Neural crest cell (in vitro differentiated cells): Measurements from ENCODE around the gene EVX2. TPM values are rescaled to one million over a fixed set of nuclear protein-coding genes. Genes with fewer than 3 reads are reported as not detected.

Source experiments
- DNase-seq: peaks from one replicate; pipeline ENCODE4 v3.0.0; 2021; ENCODE audit warnings: low read depth, mixed read lengths, low spot score
- H3K27ac Mint-ChIP-seq: one replicate; pipeline ENCODE4 v1.8.0; 2021; ENCODE audit warnings: mild to moderate bottlenecking, mixed read lengths; ENCODE audit not compliant: unreplicated experiment
- H3K27me3 Mint-ChIP-seq: 2 replicates; pipeline ENCODE4 v1.8.0; 2021; ENCODE audit warnings: low read depth, mild to moderate bottlenecking, mixed read lengths
- H3K36me3 Mint-ChIP-seq: 2 replicates; pipeline ENCODE4 v1.8.0; 2021; ENCODE audit warnings: low read depth, mild to moderate bottlenecking, mixed read lengths
- H3K4me1 Mint-ChIP-seq: 2 replicates; pipeline ENCODE4 v1.8.0; 2021; ENCODE audit warnings: mixed read lengths
- H3K4me3 Mint-ChIP-seq: one replicate; pipeline ENCODE4 v1.8.0; 2021; ENCODE audit warnings: mild to moderate bottlenecking, mixed read lengths
- H3K9me3 Mint-ChIP-seq: 2 replicates; pipeline ENCODE4 v1.8.0; 2021; ENCODE audit warnings: mixed read lengths
- CTCF ChIP-seq: fragments of 200-600 bp; sonication (generic); conservative IDR thresholded peaks from 2 replicates; pipeline ENCODE4 v1.5.0; 2021; ENCODE audit warnings: antibody characterized with exemption, mild to moderate bottlenecking
- total RNA-seq: library from RNA; stranded (reverse); gene quantifications from 2 replicates; pipeline ENCODE4 v1.2.1, GENCODE V29; 2021

EVX2 gene
- total RNA-seq, 1 donor from 2014 or later: 0.44 TPM

- no peak for TF ChIP-seq CTCF
- no peak overlapping the region for H3K27ac Mint-ChIP-seq
Measured at GRCh38 chr2:176056406-176056805, 27.4 kb downstream of the EVX2 start.

GRCh38 chr2:176039375-176039774 lies 44.4 kb downstream of the EVX2 start:
- Mint-ChIP-seq H3K4me1 (no peaks in the 10 kb centered on the region), H3K27ac (no peak overlapping the region), H3K9me3 (no peaks in the 10 kb centered on the region), H3K27me3 (peaks cover 26% of the 10 kb centered on the region), H3K36me3 (no peaks in the 10 kb centered on the region), H3K4me3 (no peak overlapping the region)
- no peak for DNase-seq
- TF ChIP-seq CTCF: no peak

More at GRCh38 chr2:176056406-176056805, 27.4 kb downstream of the EVX2 start:
- DNase-seq: no peak
- H3K9me3 Mint-ChIP-seq: no peaks in the 10 kb centered on the region
- H3K4me3 Mint-ChIP-seq: no peak overlapping the region
- H3K4me1 Mint-ChIP-seq: no peaks in the 10 kb centered on the region
- H3K27me3 Mint-ChIP-seq: peaks cover 62% of the 10 kb centered on the region
- H3K36me3 Mint-ChIP-seq: no peaks in the 10 kb centered on the region

- Mint-ChIP-seq H3K36me3 (no peaks in the 10 kb centered on the region), H3K27ac (no peak overlapping the region)
- TF ChIP-seq CTCF: no peak
Measured at GRCh38 chr2:176038694-176039093, 45.1 kb downstream of the EVX2 start.

GRCh38 chr2:176035013-176035691 lies 48.6 kb downstream of the EVX2 start:
- Mint-ChIP-seq H3K4me1 (no peaks in the 10 kb centered on the region), H3K27ac (no peak overlapping the region), H3K4me3 (no peak overlapping the region), H3K9me3 (no peaks in the 10 kb centered on the region), H3K27me3 (peaks cover 21% of the 10 kb centered on the region), H3K36me3 (no peaks in the 10 kb centered on the region)
- TF ChIP-seq CTCF: no peak
- no peak for DNase-seq

More at GRCh38 chr2:176038694-176039093, 45.1 kb downstream of the EVX2 start:
- H3K4me3 Mint-ChIP-seq: no peak overlapping the region
- H3K9me3 Mint-ChIP-seq: no peaks in the 10 kb centered on the region
- no peak for DNase-seq
- H3K4me1 Mint-ChIP-seq: no peaks in the 10 kb centered on the region
- peaks cover 26% of the 10 kb centered on the region for H3K27me3 Mint-ChIP-seq

- H3K4me1 Mint-ChIP-seq: no peaks in the 10 kb centered on the region
- peaks cover 15% of the 10 kb centered on the region for H3K27me3 Mint-ChIP-seq
- no peaks in the 10 kb centered on the region for H3K36me3 Mint-ChIP-seq
- no peak overlapping the region for H3K4me3 Mint-ChIP-seq
- no peak for TF ChIP-seq CTCF
- no peak overlapping the region for H3K27ac Mint-ChIP-seq
- H3K9me3 Mint-ChIP-seq: no peaks in the 10 kb centered on the region
- DNase-seq: no peak
Measured at GRCh38 chr2:176027806-176028205, 56.0 kb downstream of the EVX2 start.

Other genes with a start within 250 kb of the EVX2 start
- gene LNPK, start 81.7 kb downstream of the EVX2 start, total RNA-seq: 34.2 and 36.4 TPM in 2 replicates
- gene HOXD13, start 8.8 kb upstream of the EVX2 start, total RNA-seq: not detected in 2 replicates
- gene HOXD12, start 15.8 kb upstream of the EVX2 start, total RNA-seq: not detected in 2 replicates
- not detected in 2 replicates for gene HOXD11, start 23.3 kb upstream of the EVX2 start, total RNA-seq
- gene HOXD10, start 32.8 kb upstream of the EVX2 start, total RNA-seq: not detected in 2 replicates
- not detected in 2 replicates for gene HOXD9, start 38.8 kb upstream of the EVX2 start, total RNA-seq
- gene HOXD8, start 45.7 kb upstream of the EVX2 start, total RNA-seq: not detected in 2 replicates
- gene HOXD4, start 67.6 kb upstream of the EVX2 start, total RNA-seq: 1.3 TPM in 2 replicates
- gene HOXD3, start 73.3 kb upstream of the EVX2 start, total RNA-seq: 1.5 and 1.9 TPM in 2 replicates
- gene HOXD1, start 104.7 kb upstream of the EVX2 start, total RNA-seq: not detected in 2 replicates
- 23.7 and 25.6 TPM in 2 replicates for gene MTX2, start 185.5 kb upstream of the EVX2 start, total RNA-seq